ENCODE data around the gene PUM1.
A peak's percentile ranks its signal among the peaks of the same experiment; 100 is the strongest.

PUM1 gene

DNA sequence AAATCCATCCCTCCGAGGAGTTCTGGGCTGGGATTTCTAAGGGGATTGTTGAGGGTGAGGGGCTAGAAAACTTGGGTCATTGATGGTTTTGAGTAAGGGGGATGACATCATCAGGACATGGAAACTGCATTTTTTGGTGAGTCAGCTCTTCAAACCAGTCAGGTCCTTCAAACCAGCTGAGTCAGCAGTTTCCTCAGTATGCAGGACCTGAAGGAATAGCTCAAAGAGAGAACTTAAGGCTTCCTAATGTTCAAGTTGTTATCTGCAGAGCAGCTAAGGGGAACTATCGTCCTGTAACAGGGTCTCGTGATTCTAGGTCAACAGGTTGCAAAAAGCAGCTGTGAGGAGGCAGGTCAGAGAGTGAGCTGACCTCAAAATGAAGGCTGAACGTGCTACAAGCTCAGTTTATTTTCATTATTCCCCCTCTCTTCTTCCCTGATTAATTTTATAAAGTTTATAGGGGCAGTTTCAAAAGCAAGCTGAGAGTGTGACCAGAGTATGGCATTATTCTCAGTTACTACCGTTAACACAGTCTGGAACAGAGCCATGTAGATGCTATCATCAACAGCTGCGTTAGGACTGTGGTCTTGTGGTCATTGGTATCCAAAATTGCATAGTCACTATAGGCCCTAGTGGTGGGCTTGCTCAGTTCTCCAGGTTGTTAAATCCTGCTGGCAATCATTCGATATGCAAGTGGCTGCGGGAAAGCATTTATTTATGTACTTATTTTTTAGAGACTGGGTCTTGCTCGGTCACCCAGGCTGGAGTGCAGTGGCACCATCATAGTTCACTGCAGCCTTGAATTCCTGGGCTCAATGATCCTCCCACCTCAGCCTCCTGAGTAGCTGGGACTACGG, 146.3 kb downstream of the PUM1 start:
- no peak for DNase-seq

DNA sequence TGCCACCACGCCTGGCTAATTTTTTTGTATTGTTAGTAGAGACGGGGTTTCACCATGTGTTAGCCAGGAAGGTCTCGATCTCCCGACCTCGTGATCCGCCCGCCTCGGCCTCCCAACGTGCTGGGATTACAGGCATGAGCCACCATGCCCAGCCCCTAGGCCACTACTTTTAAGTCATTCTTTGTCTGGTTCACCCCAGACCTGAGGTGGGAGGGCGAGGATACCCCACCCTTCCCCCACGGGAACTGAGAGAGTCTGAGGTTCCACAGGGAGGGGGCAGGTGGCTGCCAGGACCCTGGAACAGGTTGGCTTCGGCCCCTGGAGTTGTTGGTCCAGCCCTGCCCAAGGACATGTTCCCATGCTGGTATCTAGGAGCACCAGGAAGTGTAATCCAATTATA, 149.2 kb downstream of the PUM1 start:
- DNase-seq: no peak

DNA sequence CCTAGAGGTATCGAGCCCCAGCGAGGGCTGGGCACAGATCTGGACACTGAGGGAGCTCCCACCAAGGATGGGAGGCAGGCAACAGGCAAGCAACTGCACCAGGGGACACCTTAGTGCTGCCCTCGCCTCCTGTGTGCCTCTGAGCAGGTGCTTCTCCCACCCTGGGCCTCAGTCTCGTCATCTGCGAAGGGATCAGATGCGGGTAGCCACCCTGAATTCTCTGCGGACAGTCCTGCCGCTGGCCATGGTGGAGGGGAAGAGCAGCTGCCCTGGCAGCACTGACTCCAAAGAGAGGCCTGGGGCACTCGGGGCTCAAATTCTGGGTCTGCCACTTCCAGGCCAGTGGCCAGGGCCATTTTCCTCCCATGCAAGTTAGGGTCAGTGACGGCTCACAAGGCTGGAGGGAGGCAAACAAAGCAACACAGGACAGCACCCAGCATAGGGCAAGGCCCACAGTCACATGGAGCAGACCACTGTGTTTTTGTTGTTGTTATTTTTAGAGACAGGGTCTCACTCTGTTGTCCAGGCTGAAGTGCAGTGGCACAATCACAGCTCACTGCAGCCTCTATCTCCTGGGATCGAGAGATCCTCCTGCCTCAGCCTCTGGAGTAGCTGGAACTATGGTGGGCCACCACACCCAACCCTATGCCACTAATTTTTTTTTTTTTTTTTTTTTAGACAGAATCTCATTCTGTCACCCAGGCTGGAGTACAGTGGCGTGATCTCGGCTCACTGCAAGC, 149.9 kb downstream of the PUM1 start:
- no peak for DNase-seq

DNA sequence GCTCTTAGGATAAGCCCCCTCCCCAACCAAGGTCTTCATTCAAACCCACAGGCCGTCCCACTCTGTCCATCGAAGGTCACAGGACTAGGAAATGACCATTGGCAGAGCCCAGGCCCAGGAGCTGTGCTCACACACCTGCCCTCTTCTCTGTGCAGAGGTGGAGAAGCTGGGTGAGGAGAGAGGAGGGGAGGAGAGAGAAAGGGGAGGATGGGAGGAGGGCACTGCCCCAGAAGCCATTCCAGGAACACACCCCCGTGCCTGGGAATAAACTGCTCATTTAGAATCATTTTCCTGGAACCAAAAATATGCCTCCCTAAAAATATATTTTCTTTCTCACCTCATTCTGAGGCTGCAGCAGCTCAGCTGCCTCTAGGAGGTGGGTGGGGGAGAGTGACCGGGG, 150.6 kb downstream of the PUM1 start:
- DNase-seq: no peak

DNA sequence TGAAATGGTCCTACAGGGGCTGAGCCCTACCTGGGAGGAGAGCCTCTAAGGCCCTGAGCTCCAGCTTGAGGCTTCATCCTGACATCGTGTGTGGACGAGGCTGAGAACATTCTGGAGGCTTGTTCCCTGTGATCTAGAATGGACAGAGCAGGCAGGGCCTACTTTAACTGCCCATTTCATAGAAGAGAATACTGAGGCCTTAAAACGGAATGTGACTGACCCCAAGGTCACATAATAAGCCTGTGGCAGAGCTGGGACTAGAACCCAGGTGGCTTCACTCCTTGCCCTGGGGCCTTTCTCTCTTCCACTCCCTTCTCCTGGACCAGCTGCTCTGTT, 151.0 kb downstream of the PUM1 start:
- DNase-seq: no peak

DNA sequence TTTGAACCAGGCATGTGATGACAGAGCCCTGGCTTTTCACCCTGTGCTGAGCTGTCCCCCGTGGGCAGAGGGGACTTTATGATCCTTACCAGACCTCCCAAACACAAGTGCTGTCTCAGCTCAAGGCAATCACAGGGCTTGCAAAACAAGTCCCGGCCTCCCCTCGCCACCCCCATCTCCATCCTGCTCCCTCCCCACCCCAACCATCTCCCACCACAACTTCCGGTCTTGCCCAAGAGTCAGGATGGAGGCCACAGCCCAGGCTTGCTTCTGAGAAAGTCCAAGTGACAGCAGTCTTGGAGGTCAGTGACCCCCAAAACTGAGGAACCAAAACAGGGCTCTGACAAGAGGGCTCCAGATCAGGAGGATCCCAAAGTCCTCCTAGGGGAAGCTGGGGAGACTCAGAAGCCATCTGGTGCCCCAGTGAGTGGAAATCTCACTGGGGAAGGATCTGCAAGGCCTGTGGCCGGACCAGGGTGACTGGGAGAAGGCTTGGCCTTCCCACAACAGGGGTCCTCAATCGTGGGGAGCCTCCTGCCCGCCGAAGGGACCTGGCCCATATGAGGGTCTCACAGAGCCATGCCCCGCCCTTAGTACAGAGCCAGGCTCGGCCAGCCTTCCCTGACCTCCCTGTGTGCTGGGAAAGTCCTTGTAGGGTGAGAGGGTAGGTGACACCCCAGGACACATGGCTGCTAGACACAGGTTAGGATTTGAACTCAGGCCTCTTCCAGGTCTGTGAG, 152.4 kb downstream of the PUM1 start:
- no peak for DNase-seq

DNA sequence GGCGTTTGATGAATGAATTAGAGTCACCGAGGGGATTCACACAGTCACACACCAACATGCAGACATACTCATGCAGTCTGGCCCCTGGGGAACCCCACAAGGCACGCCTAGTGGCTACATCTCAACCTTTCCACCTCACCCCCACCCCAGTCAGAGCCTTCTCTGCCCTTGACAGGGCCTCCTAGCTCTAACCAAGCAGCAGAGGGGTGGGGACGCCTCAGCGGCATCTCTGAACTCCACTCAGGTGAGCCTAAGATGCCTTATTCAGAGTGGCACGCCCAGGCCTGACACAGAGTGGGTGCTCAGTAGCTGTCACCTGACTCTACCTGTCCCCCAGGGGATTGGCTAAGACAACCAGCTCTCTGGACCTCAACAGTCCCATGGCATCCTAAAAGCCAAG, 153.3 kb downstream of the PUM1 start:
- DNase-seq: no peak

DNA sequence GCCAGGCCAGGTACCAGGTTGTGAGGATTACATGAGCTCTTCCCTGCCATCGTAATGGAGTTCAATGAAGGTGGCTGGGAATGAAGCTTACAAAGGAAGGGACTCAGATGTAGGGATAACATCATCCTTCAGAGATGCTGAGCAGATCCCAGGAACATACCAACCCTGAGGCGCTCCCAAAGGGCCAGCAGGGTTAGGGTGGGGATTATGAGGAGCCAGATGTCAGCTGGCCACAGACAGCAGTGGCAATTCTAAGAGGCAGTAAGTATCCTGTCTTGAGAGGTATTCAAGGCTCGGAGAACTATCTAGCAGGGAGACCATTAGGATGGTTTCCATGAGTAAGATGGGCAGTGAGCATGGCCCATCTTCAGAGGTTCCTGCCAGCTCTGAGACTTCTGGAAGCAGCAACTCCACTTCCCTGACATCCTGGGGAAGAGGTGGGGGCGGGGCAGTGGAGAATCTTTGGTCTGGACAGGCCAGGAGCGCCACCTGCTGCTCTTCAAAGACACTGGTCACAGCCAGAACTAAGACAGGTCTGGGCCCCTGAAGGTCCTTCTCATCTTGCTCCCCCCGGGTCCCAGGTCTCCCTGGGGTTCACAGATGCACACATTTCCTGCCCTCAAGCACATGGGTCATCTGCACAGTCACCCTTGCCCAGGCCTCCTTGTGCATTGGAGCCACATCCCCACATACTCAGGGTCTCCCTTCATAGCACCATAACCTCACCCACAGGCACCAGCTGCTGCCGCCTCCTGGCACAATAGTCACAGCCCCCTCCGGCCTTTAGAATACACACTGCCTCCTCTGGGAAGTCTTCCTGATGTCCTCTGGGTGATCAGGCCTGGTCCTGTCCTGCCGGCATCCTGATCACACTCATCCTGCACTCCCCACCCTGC, 154.2 kb downstream of the PUM1 start:
- DNase-seq: peak; percentile 43

DNA sequence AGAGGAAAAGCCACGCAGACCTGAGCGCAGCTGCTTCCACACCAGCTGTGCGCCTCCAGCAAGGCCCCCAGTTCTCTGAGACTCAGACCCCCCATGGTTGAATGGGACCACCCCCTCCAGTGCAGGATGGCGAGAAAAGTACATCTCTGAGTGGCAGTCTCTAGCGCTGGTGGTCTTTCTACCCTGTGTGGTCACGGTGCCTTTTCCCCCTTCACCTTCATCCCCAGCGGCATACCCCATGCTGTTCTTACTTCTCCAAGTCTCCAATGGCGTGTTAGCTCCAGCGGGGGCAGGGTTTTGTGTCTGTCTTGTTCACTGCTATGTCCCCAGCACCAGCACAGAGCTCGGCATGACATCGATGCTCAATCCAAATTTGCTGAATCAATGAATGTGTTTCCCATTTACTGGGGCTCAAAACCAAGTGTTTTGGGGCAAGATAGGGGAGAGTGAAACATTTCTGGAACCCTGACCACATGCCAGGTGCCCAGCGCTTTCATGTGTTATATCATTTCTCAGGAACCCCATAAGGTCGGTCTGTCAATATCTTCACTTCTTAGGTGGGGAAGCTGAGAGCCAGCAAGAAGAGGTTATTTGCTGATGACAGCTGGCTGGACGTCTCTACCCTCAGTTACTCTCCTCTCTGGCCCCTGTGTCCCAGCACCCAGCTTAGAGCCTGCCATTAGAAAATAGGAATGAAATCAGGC, 156.0 kb downstream of the PUM1 start:
- DNase-seq: no peak

DNA sequence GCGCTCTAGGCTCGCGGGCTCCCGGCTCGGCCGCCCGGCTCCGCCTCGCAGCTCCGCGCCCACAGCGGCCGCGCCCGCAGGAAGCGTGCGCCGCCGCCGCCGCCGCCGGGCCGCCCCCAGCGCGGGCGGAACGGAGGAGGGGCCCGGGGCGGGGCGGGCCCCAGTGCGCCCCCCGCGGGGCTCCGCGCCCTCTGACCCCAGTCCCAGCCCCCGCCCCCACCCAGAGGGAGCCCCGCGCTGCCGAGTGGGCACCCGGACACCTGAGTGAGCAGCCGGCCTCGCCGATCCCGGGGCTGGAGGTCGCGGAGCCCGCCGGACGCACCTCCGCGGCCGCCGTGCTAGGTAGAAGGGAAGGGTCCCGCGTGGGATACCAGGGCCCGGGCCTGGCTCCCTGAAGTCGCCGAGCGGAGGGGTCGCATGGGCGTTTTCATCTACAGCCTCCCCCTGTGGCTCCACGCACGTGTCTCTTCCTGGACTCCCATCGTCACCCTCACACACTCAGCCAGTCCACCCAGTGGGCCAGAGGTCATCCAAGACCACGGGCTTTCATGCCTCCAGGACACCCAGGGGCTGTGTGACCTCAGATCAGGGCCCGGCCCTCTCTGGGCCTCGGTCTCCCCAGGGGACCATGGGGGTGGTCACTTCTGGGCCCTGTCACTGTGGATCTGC, 156.7 kb downstream of the PUM1 start, which contains the start of gene SDC3:
Gene SDC3 (minus strand): TSS at position 63 of the 669 bp plus-strand sequence. CDS start 172 bp downstream, outside the sequence.
- no peak for DNase-seq

DNA sequence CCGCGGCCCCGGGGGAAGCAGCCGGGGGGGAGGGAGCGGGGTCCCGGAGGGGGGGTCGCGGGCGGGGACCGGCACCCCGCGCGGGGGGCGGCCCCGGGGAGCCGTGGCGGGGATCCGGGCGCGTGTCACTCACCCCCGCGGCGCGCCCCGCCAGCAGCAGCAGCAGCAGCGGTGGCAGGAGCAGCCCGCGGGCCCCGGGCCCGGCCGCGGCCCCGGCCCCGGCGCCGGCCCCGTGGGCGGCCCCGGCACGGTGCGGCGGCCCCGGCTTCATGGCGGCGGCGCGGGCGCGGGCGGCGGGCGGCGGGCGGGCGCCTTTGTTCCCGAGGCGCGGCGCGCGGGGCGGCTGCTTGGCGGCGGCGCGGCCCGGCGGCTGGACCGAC, 157.2 kb downstream of the PUM1 start:
- no peak for DNase-seq

DNA sequence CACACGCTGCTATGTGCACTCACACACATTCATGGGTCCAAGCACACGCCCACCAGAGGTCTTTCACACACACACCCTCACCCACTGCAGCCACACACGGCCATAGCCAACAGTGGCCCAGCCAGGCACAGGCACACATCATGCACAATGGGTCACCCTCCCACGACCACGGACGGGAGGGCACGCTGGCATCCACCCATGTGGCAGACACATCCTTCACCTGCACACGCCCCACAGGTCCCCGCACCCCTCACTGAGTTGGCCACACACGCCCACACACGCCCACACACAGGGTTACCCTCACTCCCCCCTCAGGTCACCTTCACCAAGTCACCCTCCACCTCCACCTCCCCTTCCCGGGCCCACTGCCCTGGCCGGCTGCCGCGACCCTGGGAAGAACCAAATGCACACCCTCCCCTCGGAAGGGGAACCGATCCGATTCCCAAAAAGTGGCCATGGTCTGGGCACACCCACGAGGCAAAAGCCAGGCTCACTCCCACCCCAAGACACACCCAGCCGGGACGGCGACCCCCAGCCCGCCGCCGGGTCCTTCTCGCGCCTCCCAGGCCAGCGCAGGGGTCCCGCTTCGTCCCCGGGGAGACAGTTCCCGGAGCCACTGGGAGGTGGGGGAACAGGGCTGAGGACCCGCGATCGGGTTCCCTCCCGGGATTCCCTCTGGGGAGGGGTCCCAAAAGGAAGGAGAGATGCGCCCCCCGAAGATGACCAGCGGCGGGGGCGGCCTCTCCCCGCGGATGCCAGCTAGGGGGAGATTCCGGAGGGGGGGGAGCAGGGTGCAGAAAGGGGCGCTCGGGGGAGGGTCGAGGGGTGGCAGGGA, 157.8 kb downstream of the PUM1 start:
- no peak for DNase-seq

DNA sequence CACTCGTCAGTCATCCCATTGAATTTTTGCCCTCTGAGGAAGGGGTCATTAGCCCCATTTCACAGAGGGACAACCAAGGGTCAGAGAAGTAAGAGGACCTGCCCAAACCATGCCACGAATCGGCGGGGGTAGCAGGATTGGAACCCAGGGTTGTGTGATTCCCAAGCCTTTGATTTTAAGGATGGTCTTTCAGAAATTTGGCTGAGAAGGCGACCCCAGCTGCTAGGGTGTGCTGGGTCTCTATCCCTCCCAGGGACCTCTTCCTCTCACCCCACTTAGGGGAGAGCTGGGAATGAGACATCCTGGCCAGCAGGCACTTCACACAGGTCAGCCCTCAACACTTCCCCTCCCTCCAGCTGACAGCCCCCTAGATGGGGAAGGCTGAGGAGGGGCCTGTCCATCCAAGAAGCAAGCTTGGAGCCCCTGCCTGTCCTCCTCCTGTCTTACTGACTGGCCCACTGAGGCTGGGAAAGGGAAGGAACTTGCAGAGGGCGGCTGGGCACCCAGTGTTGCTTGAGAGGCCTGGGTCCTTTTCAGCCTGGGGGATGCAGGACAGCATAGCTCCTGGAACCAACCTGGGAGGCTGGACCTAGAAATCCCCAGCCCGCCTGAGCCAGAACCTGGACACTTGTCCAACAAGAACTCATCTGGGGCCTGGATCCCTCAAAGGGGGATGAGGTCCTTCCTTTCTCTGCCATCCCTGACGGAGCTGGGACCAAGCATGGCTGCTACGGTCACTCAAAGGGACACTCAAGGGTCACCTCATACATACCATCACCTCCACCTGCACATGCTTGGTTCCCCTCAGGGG, 158.7 kb downstream of the PUM1 start:
- no peak for DNase-seq

DNA sequence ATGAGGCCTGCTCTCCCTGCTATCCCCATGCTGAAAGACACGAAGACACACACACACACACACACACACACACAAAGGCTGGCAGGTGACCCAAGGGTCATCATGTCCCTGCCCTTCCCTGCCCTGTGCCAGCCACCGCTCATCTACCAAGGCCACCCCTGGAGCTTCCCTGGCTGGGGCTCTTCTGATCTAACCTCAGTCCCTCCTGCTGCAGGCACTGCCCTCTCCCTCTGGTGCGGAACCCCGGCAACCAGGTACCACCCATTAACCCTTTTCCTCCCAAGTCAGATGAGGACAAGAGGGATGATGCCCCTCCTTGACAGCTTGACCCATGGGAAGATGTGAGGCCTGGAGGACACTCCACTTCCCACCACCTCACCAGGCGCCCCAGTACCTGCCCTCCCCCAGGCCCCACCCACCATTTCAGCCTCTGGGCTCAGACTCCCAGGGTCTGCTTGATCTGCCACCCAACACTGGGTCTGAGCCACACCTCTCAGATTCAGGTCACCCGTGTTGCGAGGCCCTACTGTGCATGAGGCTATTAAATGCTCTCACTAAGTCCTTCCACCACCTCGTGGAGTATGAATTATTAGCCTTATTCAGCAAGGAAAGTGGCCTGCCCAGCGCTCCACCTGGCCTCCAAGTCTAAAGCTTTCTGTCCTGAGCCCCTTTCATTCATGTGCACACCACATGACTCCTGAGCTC, 159.4 kb downstream of the PUM1 start:
- no peak for DNase-seq

DNA sequence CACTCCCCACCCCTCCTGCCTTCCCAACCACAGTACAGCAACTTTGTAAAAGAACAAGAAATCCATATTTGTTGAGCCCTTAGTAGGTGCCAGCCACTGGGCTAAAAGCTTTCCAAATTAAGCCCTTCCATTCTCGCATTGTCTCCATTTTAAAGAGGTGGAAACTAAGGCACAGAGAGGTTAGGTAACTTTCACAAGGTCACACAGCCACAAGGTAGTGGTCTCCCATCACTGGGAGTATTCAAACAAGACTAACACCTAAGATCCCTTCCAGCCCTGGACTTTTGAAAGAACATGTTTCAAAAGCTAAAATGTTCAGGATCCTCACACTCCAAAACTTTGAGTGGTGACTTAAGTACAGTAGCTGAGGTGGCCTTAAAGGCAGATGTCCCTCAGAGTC, 160.1 kb downstream of the PUM1 start:
- DNase-seq: no peak

DNA sequence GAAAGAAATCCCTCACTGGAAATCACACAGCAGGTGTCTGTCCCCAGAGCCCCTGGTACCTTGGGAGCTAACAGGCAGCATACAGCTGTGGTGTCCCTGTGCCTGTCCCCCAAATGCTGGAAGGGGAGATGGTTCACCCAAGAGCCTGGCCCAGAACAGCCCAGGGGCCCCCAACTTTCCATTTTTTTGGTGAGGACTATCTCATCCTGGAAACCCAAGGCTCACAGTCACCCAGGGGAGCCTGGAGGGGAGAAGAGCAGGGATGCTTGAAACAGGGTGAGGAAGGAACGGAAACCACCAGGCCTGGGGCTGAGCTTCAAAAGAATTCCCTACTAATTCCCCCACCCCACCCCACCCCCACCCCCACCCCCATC, 160.6 kb downstream of the PUM1 start:
- no peak for DNase-seq

DNA sequence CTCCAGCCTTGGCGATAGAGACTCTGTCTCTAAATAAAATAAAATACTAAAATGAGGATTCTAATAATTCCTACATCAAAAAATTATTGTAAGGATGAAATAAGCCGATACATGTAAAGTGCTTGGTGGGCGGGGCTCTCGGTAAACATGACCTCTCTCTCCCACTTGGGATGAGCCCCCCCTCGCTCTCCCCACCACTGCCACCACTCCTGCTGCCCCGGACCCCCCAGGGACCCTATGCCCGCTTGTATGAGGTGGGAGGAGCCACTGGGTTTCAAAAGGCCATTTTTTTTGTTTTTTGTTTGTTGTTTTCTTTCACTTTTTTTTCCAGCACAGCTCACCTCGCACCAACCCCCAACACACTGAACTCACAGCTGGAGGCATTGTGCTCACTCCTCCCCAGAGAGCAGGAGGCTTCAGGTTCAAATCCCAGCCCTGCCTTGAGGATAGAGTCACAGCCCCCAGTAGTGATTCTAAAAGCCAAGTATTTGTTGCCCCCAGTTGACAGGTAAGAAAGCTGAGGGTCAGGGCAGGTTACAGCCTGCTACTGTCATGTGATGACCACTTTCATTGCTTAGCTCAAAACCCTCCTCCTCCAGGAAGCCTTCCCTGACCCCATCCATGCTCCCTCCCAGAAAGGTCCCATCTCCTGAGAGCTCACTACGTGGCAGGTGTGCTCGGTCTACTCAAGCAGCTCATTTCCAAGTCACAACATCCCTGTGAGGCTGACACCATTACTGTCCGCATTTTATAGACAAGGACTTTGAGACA, 161.1 kb downstream of the PUM1 start:
- DNase-seq: no peak
